ENCODE data around the gene PSMF1.
"Not testable (repeated sequence)": the region's sequence is repeated elsewhere in the genome, so short reads cannot be mapped to it uniquely, and the experiment has no call there.

Gene PSMF1

GRCh38 chr20:1215386-1216170, 97.2 kb downstream of the PSMF1 start:
- DNase-seq (ENCODE audit: low read depth in 2 of 2) = peak in 1 of 2 donors; percentile 24

- not testable (repeated sequence) for DNase-seq (ENCODE audit: low read depth in 2 of 2)
These were observed 98.4 kb downstream of the PSMF1 start for GRCh38 chr20:1216527-1217427.
